ENCODE measurements around the gene C10orf67.
"Not testable (repeated sequence)": the region's sequence is repeated elsewhere in the genome, so short reads cannot be mapped to it uniquely, and the experiment has no call there.

DNA sequence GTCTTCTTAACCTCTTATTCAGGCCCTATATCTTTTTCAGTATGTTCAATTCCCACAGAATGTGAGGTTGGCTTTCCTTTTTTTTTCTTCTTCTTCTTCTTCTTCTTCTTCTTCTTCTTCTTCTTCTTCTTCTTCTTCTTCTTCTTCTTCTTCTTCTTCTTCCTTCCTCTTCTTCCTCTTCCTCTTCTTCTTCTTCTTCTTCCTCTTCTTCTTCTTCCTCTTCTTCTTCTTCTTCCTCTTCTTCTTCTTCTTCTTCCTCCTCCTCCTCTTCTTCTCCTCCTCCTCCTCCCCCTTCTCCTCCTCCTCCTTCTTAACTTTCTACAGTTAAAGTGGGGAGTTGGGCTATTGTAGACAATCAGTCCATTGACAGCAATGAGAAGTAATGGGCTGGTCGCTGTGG is 6.1 kb upstream of the C10orf67 start:
- TF ChIP-seq, protein P1, sequence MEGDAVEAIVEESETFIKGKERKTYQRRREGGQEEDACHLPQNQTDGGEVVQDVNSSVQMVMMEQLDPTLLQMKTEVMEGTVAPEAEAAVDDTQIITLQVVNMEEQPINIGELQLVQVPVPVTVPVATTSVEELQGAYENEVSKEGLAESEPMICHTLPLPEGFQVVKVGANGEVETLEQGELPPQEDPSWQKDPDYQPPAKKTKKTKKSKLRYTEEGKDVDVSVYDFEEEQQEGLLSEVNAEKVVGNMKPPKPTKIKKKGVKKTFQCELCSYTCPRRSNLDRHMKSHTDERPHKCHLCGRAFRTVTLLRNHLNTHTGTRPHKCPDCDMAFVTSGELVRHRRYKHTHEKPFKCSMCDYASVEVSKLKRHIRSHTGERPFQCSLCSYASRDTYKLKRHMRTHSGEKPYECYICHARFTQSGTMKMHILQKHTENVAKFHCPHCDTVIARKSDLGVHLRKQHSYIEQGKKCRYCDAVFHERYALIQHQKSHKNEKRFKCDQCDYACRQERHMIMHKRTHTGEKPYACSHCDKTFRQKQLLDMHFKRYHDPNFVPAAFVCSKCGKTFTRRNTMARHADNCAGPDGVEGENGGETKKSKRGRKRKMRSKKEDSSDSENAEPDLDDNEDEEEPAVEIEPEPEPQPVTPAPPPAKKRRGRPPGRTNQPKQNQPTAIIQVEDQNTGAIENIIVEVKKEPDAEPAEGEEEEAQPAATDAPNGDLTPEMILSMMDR (IDR thresholded peaks at IDR 0.05) = not testable (repeated sequence)
- not testable (repeated sequence) for TF ChIP-seq POLR2A, EP300 (IDR thresholded peaks at IDR 0.05)
